GM18870 (cell line): ENCODE measurements around the gene USH2A.

ENCODE experiments used
- ATAC-seq: cut with Tn5 transposase; IDR thresholded peaks from one replicate; pipeline ENCODE4 v1.9.1; 2021; ENCODE audit warnings: moderate library complexity; ENCODE audit not compliant: unreplicated experiment

The USH2A gene

GRCh38 chr1:215739025-215739424 is 684.2 kb downstream of the USH2A start:
- ATAC-seq, result no peak

- ATAC-seq, result no peak
Observed at GRCh38 chr1:215731699-215732098, 691.5 kb downstream of the USH2A start.

GRCh38 chr1:215730600-215730999 is 692.6 kb downstream of the USH2A start:
- no peak for ATAC-seq

GRCh38 chr1:215728169-215728568 is 695.1 kb downstream of the USH2A start:
- no peak for ATAC-seq

GRCh38 chr1:215720126-215720525 is 703.1 kb downstream of the USH2A start:
- ATAC-seq, result no peak

GRCh38 chr1:215719552-215719951 is 703.7 kb downstream of the USH2A start:
- no peak for ATAC-seq

GRCh38 chr1:215718575-215719287 is 704.5 kb downstream of the USH2A start:
- no peak for ATAC-seq

GRCh38 chr1:215717677-215718426 is 705.4 kb downstream of the USH2A start:
- ATAC-seq, result no peak

GRCh38 chr1:215710899-215711225 is 712.4 kb downstream of the USH2A start:
- ATAC-seq, result no peak

- ATAC-seq, result peak; percentile 84
Observed at GRCh38 chr1:215710036-215710898, 713.0 kb downstream of the USH2A start.

- no peak for ATAC-seq
Observed at GRCh38 chr1:215704089-215704860, 719.0 kb downstream of the USH2A start.

- ATAC-seq, result no peak
Observed at GRCh38 chr1:215682232-215682631, 741.0 kb downstream of the USH2A start.

GRCh38 chr1:215681041-215681440 is 742.2 kb downstream of the USH2A start:
- no peak for ATAC-seq

- ATAC-seq, result no peak
Observed at GRCh38 chr1:215679231-215679630, 744.0 kb downstream of the USH2A start.

GRCh38 chr1:215677112-215677511 is 746.1 kb downstream of the USH2A start:
- ATAC-seq, result no peak

- ATAC-seq, result no peak
Observed at GRCh38 chr1:215673943-215674342, 749.3 kb downstream of the USH2A start.

- no peak for ATAC-seq
Observed at GRCh38 chr1:215672482-215672881, 750.8 kb downstream of the USH2A start.

GRCh38 chr1:215669806-215670491 is 753.3 kb downstream of the USH2A start:
- no peak for ATAC-seq

- no peak for ATAC-seq
Observed at GRCh38 chr1:215667761-215668160, 755.5 kb downstream of the USH2A start.

GRCh38 chr1:215665215-215665614 is 758.0 kb downstream of the USH2A start:
- ATAC-seq, result no peak
